IPS-NIHi7 (cell line): ENCODE results near the gene CFAP410.
"Not testable (repeated sequence)": the region's sequence is repeated elsewhere in the genome, so short reads cannot be mapped to it uniquely, and the experiment has no call there.

Experiments used
- DNase-seq: peaks from one replicate; pipeline ENCODE4 v3.0.0; 2012; ENCODE audit warnings: mixed read lengths; ENCODE audit errors: extremely low spot score

CFAP410 gene

DNA sequence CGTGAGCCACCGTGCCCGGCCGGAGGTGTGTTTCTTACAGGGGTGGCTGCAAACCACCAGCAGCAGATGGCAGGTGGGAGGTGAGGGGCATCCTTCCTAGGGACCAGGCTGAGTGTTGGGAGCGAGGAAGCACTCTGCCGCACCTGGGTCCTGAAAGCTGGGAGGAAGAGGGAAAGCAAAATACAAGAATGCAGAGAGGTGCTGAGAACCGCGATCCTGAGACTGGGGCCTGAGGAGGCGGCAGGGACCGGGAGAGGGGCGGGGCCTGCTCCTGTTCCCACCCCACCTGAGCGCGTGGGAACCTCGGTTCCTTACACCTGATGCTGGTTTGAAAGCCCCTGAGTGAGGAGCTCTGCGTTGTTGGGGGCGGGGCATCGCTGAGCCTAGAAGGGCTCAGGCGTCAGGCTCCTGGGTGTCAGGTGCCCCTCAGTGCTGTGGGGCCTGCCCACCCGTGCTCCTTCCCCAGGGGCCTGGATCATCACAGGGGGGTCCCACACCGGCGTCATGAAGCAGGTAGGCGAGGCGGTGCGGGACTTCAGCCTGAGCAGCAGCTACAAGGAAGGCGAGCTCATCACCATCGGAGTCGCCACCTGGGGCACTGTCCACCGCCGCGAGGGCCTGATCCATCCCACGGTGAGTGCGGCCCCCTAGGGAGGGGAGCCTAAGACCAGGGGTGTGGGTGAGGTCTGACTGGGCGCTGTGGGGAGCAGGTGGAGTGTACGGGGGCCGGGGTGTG lies 29.7 kb upstream of the CFAP410 start:
- DNase-seq = peak; percentile 76

DNA sequence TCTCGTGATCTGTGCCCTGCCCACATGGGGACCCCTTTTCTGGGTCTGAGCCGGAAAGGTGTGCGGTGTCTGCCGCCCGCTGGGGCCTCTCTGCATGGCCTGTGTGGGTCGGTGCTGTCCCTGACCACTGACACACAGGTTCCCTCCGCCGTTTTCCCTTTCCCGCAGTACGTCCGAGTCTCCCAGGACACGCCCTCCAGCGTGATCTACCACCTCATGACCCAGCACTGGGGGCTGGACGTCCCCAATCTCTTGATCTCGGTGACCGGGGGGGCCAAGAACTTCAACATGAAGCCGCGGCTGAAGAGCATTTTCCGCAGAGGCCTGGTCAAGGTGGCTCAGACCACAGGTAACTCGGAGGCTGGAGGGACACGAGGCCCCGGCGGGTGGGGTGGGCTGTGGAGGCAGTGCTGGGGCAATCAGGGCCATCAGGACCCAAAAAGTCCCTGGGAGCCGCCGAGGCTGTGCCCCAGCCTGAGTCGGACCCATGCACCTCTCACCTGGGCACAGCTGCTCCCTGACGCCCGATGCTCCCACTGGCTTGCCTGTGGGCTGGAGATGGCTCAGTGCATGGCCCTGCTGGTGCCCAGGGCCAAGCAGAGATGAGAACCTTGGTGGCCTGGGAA lies 27.5 kb upstream of the CFAP410 start:
- DNase-seq = peak; percentile 4

- peak; percentile 2 for DNase-seq
Measured at GRCh38 chr21:44365967-44366585, 26.9 kb upstream of the CFAP410 start.

GRCh38 chr21:44365251-44365966 lies 26.2 kb upstream of the CFAP410 start:
- peak; percentile 3 for DNase-seq

DNA sequence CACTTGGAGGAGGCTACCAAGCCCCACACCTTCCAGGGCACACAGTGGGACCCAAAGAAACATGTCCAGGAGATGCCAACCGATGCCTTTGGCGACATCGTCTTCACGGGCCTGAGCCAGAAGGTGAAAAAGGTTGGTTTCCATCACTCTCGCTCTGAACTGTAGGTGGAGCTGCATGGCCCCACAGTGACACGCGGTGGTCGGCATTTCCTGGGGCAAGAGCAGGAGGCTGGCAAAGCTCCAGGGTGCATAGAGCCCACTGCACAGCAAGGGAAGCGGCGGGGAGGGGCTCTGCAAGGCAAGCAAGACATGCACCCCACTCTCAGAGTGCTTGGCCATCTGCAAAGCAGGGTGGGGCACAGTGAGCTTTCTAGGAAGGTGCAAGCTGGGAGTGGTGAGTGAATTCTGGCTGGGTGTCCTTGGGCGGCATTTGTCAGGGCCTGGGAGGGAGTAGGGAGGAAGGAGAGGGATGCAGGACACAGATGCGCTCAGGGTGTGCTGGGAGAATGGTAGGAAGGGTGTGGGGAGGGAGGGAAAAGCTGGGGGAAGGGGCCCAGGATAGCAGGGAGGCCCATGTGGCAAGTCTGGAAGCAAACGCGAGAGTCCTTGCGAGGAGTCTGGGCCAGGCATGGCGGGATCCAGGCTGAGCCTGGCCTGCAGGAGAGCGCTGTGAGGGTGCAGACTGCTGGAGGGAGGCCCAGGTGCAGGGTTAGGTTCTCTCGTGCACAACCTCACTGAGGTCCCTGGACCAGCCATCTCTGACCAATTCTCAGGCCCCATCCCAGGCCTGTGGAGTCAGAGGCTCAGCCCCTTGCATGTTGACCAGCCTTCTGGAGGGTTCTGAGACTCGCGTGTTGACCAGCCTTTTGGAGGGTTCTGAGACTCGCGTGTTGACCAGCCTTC lies 25.2 kb upstream of the CFAP410 start:
- DNase-seq = peak; percentile 46

- DNase-seq = no peak
Measured at GRCh38 chr21:44363278-44363677, 24.1 kb upstream of the CFAP410 start.

DNA sequence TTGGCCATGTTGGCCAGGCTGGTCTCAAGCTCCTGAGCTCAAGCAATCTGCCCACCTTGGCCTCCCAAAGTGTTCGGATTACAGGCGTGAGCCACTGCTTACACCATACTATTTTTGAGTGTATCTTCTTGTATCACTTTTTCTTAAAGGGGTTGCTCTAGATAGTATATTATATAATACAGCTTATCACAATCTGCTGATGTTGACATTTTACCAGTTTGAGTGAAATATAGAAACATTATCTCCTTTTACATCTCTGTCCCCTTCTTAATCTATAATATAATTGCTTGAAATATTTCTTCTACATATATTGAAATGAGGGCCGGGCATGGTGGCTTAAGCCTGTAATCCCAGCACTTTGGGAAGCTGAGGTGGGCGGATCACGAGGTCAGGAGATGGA lies 22.7 kb upstream of the CFAP410 start:
- not testable (repeated sequence) for DNase-seq

DNA sequence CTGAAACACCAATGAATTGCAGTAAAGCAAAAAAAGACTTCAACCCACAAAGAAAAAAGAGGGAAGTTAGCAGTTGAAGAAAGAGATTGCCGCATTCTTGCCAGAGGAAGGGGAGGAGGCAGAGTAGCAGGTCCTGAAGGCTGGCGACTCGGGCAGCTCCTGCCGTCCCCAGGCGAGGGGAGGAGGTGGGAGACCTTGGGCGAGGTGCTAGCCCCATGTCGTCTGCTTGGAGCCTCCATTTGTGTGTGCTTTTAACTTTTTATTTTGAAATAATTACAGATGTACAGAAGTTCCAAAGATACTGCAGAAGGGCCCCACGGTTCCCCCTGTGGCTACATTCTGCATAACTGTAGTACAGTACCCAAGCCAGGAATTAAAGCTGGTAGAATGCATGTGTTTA lies 21.0 kb upstream of the CFAP410 start:
- peak; percentile 13 for DNase-seq

GRCh38 chr21:44359396-44359795 lies 20.2 kb upstream of the CFAP410 start:
- no peak for DNase-seq

DNA sequence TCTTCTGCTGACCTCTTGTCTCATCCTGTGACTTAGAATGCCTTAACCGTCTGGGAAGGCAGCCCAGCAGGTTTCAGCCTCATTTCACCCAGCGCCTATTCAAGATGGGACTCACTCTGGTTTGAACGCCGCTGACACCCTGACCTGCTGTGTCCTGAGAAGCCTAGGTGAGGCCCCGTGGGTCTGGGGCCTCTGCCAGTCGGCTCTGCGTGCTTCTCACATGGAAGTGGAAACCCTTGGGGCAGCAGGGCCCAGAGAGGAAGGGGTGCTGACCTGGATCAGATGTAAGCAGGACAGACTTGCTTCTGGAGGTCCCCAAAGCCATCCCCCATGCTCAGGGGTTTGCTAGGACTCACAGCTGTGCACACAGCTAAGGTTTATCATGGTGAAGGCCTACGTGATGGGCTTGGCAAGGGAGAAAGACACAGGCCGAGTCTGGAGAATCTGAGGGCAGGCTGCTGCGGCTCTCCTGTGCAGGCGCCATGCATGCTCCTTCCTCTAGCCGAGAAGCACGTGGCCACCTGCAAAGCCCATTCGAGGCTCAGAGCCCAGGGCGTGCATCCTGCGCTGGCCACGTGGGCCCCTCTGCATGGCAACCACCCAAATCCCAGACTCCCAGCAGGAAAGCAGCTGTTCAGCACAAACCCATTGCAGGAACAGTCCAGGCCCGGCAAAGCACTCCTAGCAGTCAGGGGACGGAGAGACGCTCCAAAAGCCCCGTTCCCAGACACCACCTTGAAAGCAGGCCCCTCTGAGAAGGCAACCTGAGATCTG lies 18.1 kb upstream of the CFAP410 start:
- DNase-seq = no peak

DNA sequence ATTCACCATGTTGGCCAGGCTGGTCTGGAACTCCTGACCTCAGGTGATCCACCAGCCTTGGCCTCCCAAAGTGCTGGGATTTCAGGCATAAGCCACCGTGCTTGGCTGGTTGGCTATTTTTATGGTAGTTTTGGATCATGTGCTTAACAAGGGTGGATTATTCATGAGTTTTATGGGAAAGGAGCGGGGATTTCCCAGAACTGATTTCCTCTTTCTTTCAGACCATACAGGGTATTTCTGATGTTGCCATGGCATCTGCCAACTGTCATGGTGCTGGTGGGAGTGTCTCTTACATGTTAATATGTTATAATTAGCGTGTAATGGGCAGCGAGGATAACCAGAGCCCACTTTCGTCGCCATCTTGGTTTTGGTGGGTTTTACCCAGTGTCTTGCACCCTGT lies 17.4 kb upstream of the CFAP410 start:
- no peak for DNase-seq

DNA sequence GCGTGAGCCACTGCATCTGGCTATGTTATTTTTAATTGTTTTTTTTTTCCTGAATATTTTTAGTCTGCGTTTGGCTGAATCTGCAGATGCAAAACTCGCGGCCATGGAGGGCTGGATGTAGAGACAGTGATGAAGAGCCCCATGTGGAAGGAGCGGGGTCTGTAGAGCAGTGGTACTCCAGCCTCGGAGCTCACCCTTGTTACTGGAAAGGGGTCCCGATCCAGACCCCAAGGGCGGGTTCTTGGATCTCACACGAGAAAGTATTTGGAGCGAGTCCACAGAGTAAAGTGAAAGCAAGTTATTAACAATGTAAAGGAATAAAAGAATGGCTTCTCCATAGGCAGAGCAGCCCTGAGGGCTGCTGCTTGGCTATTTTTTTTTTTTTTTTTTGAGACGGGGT lies 17.0 kb upstream of the CFAP410 start:
- DNase-seq = no peak

- no peak for DNase-seq
Measured at GRCh38 chr21:44354775-44355771, 15.9 kb upstream of the CFAP410 start.

DNA sequence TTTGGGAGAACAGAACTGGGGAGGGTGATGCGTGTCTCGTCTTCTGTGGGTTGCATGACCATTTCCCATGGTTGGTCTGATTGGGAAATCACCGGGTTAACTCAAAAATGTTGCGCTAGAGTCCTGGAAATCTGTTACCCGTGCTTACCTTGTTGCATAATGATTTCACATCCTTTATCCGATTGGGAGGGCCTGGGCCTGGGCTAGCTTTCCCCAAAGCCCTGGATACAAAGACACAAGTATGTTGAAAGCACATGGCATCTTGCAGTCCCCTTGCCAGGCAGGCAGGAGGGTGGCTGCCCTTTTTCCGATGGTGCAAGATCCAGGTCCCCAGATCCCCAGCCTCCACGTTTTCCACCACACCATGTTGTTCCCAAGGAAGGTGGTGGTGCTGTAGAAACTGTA lies 14.8 kb upstream of the CFAP410 start:
- DNase-seq = no peak

DNA sequence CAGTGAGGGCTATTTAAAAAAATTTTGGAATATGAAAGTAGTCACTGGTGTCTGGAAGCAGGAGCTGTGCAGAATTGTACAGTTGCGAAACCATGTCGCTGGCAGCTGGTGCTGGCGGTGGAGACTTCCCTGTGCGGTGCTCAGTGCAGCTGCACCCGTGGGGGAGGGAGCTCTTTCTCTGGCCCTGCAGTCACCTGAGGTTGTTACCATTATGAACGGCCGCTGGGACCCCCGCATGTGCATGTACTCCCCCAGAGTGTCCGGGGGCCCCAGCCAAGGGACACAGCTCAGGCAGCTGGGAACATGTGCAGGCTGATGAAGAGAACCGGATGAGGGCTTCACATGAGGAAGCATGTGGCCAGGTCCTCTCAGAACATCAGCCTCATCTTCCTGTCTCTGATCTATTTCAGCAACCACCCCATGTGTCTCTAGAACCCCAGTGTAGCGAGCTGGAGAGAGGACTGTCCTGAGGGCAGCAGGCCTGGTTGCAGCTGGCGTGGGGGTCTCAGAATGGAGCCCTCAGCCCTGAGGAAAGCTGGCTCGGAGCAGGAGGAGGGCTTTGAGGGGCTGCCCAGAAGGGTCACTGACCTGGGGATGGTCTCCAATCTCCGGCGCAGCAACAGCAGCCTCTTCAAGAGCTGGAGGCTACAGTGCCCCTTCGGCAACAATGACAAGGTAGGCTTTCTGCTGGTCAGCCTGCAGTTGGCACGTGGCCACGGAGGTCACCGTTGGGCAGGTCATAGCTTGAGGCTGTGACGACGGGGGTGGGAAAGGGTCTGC lies 14.2 kb upstream of the CFAP410 start, which contains the start of gene TRPM2:
Gene TRPM2, plus strand, starts transcription at position 431 of the 780 bp plus-strand sequence. Its CDS starts 80 bp downstream, at position 511.
- DNase-seq = no peak

DNA sequence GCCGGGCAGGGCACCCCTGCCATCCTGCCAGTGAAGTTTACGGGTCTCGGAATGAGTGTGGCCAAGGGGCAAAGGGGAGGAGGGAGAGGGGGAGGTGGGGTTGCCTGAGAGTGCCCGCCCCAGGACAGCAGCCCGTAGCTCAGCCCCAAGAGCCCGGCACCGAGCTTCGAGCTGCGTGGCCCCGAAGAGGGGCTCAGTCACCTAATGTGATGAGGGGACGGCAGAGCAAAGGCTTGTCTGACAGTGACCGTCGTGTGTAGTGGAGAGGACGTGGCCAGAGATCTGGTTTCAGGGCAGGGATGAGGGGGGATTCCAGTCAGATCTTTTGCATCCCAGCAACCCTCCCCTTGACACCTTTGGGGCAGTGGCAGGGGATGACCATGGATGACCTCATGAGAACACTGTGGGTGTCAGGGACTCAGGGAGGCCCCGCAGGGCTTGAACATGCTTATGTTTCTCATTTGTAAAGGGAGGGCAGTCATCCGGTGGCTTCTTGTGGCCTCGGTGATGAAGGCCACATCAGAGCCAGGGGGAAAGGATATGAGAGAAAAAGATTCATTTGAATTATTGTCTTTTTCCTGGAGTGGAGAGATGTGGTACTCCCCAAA lies 13.2 kb upstream of the CFAP410 start:
- DNase-seq = no peak

DNA sequence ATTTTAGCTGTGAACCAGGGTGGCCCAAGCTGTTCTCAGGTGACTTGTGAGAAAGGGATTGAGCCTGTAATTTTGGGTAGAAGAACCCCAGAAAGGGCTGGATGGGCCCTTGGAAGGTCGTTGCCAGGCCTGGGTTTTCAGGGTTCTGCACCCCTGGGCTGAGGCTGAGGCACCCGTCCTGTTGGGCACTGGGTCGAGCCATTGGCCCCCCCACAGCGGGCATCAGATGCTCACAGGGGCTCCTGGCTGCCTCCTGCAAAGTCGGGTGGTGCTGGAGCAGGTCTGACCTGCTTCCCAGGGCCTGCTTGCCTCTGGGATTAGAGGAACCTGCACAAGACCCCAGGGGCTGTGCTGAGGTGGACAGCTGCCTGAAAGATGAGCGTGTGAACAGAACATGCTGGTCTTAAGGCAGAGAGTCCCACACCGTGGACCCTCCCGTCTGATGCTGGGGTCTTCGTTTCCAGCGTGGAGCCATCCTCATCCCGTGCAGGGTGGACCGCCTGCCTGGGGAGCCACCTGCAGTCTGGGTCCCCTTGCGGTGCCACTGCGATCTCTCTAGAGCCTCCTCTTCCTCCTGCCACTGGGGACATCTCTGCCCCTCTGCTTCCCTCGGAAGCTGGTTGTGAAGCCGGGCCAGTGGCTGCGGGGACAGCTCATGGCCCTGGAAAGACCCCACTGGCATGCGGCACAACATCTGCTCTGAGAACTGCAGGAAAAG lies 12.5 kb upstream of the CFAP410 start:
- no peak for DNase-seq
